ENCODE data around the gene TEDC1. TPM values are rescaled to one million over a fixed set of nuclear protein-coding genes. Genes with fewer than 3 reads are reported as not detected.
"Not testable (repeated sequence)": the region's sequence is repeated elsewhere in the genome, so short reads cannot be mapped to it uniquely, and the experiment has no call there.

The TEDC1 gene
- total and polyA plus RNA-seq, 4 donors: 7.7 to 21.3 (median 16.8) TPM

- H3K9me3 ChIP-seq (ENCODE audit: control insufficient read depth, insufficient read depth, low read length): no peaks in the 10 kb centered on the region
- H3K4me3 ChIP-seq (ENCODE audit: low read depth, low read length): no peak overlapping the region
- H3K27me3 ChIP-seq (ENCODE audit: control insufficient read depth, insufficient read depth, low read length): no peaks in the 10 kb centered on the region
- WGBS (ENCODE audit: insufficient coverage): 76% methylated on average over 6 of the region's 7 CpGs
- no peak overlapping the region for H3K27ac ChIP-seq (ENCODE audit: low read depth, low read length)
- peaks cover 33% of the 10 kb centered on the region for H3K36me3 ChIP-seq (ENCODE audit: control insufficient read depth, insufficient read depth, low read length)
- DNase-seq (ENCODE audit: low read depth in 4 of 6, low spot score in 6 of 6): no peak
- peaks cover 21% of the 10 kb centered on the region for H3K4me1 ChIP-seq (ENCODE audit: control insufficient read depth, insufficient read depth, low read length)
Observed at GRCh38 chr14:105536051-105536450, 45.0 kb downstream of the TEDC1 start.

DNA sequence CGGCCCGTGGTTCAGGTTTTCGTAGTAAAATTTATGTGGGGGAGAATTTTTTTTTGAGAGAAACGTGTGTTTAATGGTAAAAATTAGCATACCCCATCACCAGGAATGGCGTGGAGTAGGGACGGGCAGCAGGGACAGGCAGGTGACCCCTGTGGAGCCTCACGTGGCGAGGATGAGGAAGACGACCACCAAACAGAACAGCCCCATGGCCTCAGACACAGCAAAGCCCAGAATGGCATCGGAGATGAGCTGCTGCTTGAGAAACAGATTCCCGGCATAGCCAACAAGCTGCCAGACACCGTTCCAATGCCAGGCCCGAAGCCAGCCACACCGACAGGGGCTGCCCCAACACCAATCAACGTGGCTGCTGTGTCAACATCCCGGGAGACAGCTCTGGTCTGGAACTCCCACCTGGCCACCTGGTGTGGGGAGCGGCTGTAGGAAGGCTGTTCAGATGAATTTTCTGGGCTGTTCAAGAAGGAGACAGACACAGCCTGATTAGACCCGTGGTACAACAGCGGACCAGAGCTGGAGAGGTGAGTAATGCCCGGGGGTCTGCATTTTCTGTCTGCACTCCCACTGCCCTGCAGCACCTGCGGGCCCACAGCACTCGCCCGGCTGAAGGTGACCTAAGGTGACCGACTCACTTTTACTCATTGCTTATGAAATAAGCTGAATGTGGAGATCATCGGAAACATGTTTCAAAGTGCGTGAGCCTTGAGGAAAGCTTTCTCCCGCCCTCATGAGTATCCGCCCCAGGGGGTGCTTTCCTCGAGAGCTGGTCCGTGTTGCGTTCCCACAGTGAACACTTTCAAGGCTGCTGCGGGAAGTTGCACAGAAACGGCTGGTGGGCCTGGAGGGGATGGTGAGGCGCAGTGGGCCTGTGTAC, 45.9 kb downstream of the TEDC1 start:
- no peaks in the 10 kb centered on the region for H3K27me3 ChIP-seq (ENCODE audit: control insufficient read depth, insufficient read depth, low read length)
- H3K4me3 ChIP-seq (ENCODE audit: low read depth, low read length): no peak overlapping the region
- peaks cover 21% of the 10 kb centered on the region for H3K4me1 ChIP-seq (ENCODE audit: control insufficient read depth, insufficient read depth, low read length)
- no peaks in the 10 kb centered on the region for H3K9me3 ChIP-seq (ENCODE audit: control insufficient read depth, insufficient read depth, low read length)
- no peak overlapping the region for H3K27ac ChIP-seq (ENCODE audit: low read depth, low read length)
- 87% methylated on average over 27 of the region's 34 CpGs for WGBS (ENCODE audit: insufficient coverage)
- no peak for DNase-seq (ENCODE audit: low read depth in 4 of 6, low spot score in 6 of 6)
- H3K36me3 ChIP-seq (ENCODE audit: control insufficient read depth, insufficient read depth, low read length): peaks cover 24% of the 10 kb centered on the region

- peak in 2 of 6 donors; percentile 35 to 36 for DNase-seq (ENCODE audit: low read depth in 4 of 6, low spot score in 6 of 6)
- Histone ChIP-seq H3K9me3 (ENCODE audit: control insufficient read depth, insufficient read depth, low read length) (no peaks in the 10 kb centered on the region), H3K36me3 (ENCODE audit: control insufficient read depth, insufficient read depth, low read length) (peaks cover 15% of the 10 kb centered on the region), H3K4me1 (ENCODE audit: control insufficient read depth, insufficient read depth, low read length) (peaks cover 21% of the 10 kb centered on the region), H3K4me3 (ENCODE audit: low read depth, low read length) (no peak overlapping the region), H3K27me3 (ENCODE audit: control insufficient read depth, insufficient read depth, low read length) (no peaks in the 10 kb centered on the region), H3K27ac (ENCODE audit: low read depth, low read length) (no peak overlapping the region)
- whole genome bisulfite sequencing (ENCODE audit: insufficient coverage): 28% methylated on average over 30 of the region's 30 CpGs
Observed at GRCh38 chr14:105537580-105538474, 46.8 kb downstream of the TEDC1 start.

DNA sequence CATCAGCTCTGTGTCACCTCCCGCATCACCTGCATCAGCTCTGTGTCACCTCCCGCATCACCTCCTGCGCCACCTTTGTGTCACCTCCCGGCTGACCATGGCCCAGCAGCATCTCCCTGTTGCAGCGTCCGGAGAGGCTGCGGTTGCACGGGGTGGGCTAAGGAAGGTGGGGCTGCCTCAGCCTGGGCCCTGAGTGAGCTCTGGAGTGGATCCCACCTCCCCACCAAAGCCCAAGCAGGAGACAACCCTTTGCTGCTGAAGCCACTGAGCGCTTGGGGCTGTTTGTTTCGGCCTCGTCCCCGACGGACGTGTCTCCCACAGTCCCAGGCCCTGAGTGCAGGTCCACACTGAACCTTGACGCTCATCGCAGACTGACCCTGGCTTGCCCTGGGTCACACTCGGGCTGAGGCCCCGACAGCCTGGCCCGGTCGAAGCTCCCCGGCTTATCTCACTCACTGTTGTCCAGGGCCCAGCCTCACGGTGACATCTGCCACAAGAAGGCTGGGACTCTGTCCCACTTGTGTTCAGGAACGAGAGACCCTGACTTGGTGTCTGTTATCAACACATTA, 47.5 kb downstream of the TEDC1 start:
- Histone ChIP-seq H3K36me3 (ENCODE audit: control insufficient read depth, insufficient read depth, low read length) (peaks cover 9% of the 10 kb centered on the region), H3K4me3 (ENCODE audit: low read depth, low read length) (no peak overlapping the region), H3K27me3 (ENCODE audit: control insufficient read depth, insufficient read depth, low read length) (no peaks in the 10 kb centered on the region), H3K4me1 (ENCODE audit: control insufficient read depth, insufficient read depth, low read length) (peaks cover 18% of the 10 kb centered on the region), H3K27ac (ENCODE audit: low read depth, low read length) (no peak overlapping the region), H3K9me3 (ENCODE audit: control insufficient read depth, insufficient read depth, low read length) (no peaks in the 10 kb centered on the region)
- DNase-seq (ENCODE audit: low read depth in 4 of 6, low spot score in 6 of 6): no peak
- 88% methylated on average over 23 of the region's 23 CpGs for WGBS (ENCODE audit: insufficient coverage)

GRCh38 chr14:105540811-105541210, 49.8 kb downstream of the TEDC1 start:
- WGBS (ENCODE audit: insufficient coverage): 70% methylated on average over 5 of the region's 9 CpGs
- H3K9me3 ChIP-seq (ENCODE audit: control insufficient read depth, insufficient read depth, low read length): no peaks in the 10 kb centered on the region
- no peak overlapping the region for H3K4me3 ChIP-seq (ENCODE audit: low read depth, low read length)
- no peak for DNase-seq (ENCODE audit: low read depth in 4 of 6, low spot score in 6 of 6)
- H3K36me3 ChIP-seq (ENCODE audit: control insufficient read depth, insufficient read depth, low read length): no peaks in the 10 kb centered on the region
- H3K4me1 ChIP-seq (ENCODE audit: control insufficient read depth, insufficient read depth, low read length): peaks cover 8% of the 10 kb centered on the region
- H3K27me3 ChIP-seq (ENCODE audit: control insufficient read depth, insufficient read depth, low read length): no peaks in the 10 kb centered on the region
- no peak overlapping the region for H3K27ac ChIP-seq (ENCODE audit: low read depth, low read length)

DNA sequence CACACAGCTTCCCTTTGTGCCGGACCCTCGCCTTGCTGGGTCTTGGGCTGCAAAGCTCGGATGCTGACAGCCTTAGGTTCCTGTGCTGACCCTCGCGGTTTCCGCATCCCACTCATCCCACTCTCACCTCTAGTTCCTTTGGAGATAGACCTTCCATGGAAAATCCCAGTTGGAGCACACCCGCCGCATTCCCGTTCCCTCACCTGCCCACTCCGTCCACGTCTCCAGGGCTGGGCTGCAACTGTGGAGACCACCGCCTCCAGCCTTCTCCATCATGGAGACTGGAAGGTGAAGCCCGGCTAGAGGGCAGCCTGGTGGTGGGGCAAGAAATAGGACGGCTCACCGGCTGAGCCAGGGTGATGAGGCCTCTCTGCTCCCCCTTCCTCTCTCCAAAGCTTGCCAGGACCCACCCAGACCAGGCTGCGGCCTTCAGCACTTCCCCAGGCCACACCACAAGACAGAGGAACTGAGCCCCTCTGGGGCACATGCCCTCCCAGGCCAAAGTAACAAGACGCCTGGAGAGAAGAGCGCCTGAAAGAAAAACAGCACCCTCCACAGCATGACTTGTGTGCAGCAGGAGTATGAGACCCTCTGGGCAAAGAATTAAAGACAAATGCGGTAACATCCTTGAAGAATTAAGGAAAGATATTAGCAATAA, 50.3 kb downstream of the TEDC1 start:
- DNase-seq (ENCODE audit: low read depth in 4 of 6, low spot score in 6 of 6): no peak
- 86% methylated on average over 17 of the region's 19 CpGs for WGBS (ENCODE audit: insufficient coverage)

GRCh38 chr14:105545676-105546075, 54.6 kb downstream of the TEDC1 start:
- not testable (repeated sequence) for H3K4me3 ChIP-seq (ENCODE audit: low read depth, low read length)
- WGBS (ENCODE audit: insufficient coverage): no CpG with 5 or more reads among the region's 1 CpG

More for the DNA sequence above, 50.3 kb downstream of the TEDC1 start:
- Histone ChIP-seq H3K9me3 (ENCODE audit: control insufficient read depth, insufficient read depth, low read length) (no peaks in the 10 kb centered on the region), H3K27ac (ENCODE audit: low read depth, low read length) (no peak overlapping the region), H3K36me3 (ENCODE audit: control insufficient read depth, insufficient read depth, low read length) (no peaks in the 10 kb centered on the region), H3K27me3 (ENCODE audit: control insufficient read depth, insufficient read depth, low read length) (no peaks in the 10 kb centered on the region), H3K4me1 (ENCODE audit: control insufficient read depth, insufficient read depth, low read length) (peaks cover 8% of the 10 kb centered on the region), H3K4me3 (ENCODE audit: low read depth, low read length) (no peak overlapping the region)

GRCh38 chr14:105546410-105546809, 55.4 kb downstream of the TEDC1 start:
- WGBS (ENCODE audit: insufficient coverage): no CpG with 5 or more reads among the region's 20 CpGs

More at GRCh38 chr14:105545676-105546075, 54.6 kb downstream of the TEDC1 start:
- not testable (repeated sequence) for H3K9me3 ChIP-seq (ENCODE audit: control insufficient read depth, insufficient read depth, low read length); DNase-seq (ENCODE audit: low read depth in 4 of 6, low spot score in 6 of 6); H3K27me3 ChIP-seq (ENCODE audit: control insufficient read depth, insufficient read depth, low read length); H3K27ac ChIP-seq (ENCODE audit: low read depth, low read length); H3K4me1 ChIP-seq (ENCODE audit: control insufficient read depth, insufficient read depth, low read length); H3K36me3 ChIP-seq (ENCODE audit: control insufficient read depth, insufficient read depth, low read length)

DNA sequence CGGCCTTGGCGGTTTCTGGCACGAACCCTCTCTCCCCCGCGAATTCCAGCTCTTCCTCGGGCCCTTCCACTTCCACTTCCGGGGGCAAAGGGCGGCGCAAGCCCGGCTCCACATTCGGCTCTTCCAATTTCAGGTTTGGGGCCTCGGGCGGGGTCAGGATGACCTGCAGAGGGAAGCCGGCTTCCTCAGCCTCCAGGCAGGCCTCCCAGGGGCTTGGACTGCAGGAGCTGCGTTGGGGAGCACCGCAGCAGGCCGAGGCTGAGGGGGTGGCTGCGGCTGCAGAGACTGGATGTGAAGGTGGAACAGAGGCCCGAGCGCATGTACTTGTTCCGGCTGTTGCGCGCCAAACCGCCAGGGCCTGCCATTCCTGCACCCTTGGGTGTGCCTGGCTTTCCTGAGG, 56.0 kb downstream of the TEDC1 start:
- not testable (repeated sequence) for H3K9me3 ChIP-seq (ENCODE audit: control insufficient read depth, insufficient read depth, low read length); H3K27me3 ChIP-seq (ENCODE audit: control insufficient read depth, insufficient read depth, low read length); H3K4me1 ChIP-seq (ENCODE audit: control insufficient read depth, insufficient read depth, low read length); H3K27ac ChIP-seq (ENCODE audit: low read depth, low read length); DNase-seq (ENCODE audit: low read depth in 4 of 6, low spot score in 6 of 6); H3K36me3 ChIP-seq (ENCODE audit: control insufficient read depth, insufficient read depth, low read length); H3K4me3 ChIP-seq (ENCODE audit: low read depth, low read length)
- WGBS (ENCODE audit: insufficient coverage): 97% methylated on average over 7 of the region's 24 CpGs

More at GRCh38 chr14:105546410-105546809, 55.4 kb downstream of the TEDC1 start:
- H3K4me3 ChIP-seq (ENCODE audit: low read depth, low read length); H3K36me3 ChIP-seq (ENCODE audit: control insufficient read depth, insufficient read depth, low read length); DNase-seq (ENCODE audit: low read depth in 4 of 6, low spot score in 6 of 6); H3K27ac ChIP-seq (ENCODE audit: low read depth, low read length); H3K9me3 ChIP-seq (ENCODE audit: control insufficient read depth, insufficient read depth, low read length); H3K27me3 ChIP-seq (ENCODE audit: control insufficient read depth, insufficient read depth, low read length); H3K4me1 ChIP-seq (ENCODE audit: control insufficient read depth, insufficient read depth, low read length): not testable (repeated sequence)

Data from spinal cord (tissue), 10 donors.